CD4-positive, alpha-beta T cell treated with Interleukin-12 subunit alpha and Interleukin-12 subunit beta, for 1 hour (primary cell): Measurements from ENCODE around the gene ARL4C.

Experiments used
- DNase-seq: peaks from one replicate; pipeline ENCODE4 v3.0.0-alpha.2; 2020

ARL4C gene, protein sequence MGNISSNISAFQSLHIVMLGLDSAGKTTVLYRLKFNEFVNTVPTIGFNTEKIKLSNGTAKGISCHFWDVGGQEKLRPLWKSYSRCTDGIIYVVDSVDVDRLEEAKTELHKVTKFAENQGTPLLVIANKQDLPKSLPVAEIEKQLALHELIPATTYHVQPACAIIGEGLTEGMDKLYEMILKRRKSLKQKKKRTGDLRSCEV

DNA sequence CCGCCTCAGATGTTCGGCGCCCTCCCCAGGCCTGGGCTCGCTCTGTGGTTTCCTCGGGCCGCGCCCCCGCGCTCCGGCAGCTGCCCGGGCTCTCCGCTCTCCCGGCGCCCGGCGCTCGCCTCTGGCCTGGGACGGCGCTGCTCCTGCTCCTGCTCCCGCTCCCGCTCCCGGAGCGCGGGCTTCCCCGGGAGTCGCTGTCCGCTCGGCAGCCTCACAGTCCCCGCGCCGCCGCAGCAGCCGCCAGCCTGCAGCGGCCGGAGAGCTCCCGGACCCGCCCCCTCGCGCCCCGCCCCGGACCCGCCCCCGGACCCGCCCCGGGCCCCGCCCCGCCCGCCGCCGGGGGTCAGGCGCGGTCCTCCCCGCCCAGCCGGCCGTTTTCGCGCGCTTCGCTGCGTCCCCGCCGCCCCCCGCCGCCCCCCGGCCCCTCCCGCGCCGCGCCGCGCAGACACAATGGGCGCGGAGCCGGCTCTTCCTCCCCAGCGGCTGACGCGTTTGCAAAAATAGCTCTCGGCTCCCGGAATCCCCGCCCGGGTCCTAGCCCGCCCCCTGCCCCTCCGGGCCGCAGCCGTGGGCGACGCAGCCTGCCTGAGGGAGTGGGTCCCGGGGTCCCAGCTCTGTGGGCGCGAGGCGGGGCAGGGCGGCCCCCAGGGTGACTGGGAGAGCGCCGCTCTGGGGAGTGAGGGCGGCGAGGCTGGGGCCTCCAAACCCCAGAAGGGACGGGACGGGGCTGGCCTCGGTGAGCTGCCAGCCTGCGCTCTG is at the start of gene ARL4C:
TSS of gene ARL4C (minus strand) at position 247 of the 759 bp plus-strand sequence. CDS start 495 bp downstream, outside the sequence.
- DNase-seq = peak; percentile 79

DNA sequence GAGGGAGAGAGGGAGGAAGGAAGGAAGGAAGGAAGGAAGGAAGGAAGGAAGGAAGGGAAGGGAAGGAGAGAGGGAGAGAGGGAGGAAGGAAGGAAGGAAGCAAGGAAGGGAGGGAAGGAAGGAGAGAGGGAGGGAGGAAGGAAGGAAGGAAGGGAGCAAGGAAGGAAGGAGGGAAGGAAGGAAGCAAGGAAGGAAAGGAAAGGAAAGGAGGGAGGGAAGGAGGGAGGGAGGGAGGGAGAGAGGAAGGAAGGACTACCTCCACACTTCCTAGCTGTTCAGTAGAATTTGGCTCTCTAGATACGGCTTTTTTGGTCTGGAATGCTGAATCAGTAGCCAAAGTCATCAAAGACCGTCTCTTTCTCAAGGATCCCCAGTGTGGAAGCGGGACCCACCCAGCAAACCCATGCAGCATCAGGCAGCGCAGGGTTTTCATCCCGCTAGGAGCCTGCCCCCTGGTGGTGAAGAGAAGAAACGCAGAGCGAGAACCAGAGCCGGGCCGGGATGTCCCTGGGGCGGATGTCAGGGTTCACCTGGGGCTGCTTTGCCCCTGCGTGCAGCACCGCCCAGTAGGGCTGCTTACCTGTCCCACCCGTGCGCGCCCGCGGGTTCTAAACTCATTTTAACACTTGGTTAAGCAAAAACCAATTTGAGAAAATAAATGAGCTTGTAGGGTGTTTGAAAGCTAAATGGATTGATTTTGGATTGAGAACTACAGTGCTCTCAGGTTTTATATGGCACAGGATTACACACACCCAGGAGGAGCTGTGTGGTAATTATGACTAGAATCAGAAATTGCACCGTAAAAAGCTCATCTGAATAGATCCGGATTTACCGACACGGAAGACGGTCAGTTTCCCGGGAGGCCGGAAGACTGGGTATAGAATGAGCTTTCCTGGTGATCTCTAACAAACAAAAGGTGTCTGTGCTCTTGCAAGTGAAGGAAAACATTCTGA is 48.1 kb upstream of the ARL4C start:
- DNase-seq = peak; percentile 79

DNA sequence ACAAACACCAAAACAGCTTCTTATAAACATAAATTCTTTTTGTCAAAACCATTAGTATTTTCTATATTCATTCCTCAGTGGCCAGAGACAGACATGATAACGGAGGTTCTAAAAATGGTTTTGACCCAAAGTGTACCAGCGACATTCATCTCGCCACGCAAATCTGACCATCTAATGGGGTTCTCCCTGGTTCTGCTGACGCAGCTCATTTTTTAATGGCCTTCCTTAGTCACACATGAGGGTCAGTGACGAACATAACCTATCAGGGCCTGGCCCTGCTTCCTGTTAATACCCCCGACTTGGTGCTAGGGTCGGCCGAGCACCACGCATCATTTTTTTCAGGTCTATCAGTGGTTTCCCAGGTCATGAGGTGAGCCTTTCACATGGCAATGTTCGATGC is 45.9 kb upstream of the ARL4C start:
- no peak for DNase-seq

DNA sequence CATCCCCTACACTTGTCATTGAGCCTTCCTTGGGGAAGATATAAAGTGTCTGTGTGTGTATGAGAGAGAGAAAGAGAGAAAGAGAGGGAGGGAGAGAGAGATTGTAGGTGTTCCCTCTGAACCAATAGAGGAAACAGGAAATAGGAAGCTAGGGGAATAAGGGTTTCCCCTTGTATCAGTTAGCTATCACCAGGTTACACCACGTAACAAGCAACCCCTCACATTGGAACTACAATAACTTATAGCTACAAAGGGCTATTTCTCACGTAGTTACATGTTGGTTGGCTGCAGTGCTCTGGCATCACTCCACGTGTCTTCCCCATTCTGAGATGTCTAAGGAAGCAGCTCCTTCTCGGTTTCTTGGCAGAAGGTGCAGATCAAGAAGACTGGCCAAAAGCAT is 41.0 kb upstream of the ARL4C start:
- DNase-seq = no peak

DNA sequence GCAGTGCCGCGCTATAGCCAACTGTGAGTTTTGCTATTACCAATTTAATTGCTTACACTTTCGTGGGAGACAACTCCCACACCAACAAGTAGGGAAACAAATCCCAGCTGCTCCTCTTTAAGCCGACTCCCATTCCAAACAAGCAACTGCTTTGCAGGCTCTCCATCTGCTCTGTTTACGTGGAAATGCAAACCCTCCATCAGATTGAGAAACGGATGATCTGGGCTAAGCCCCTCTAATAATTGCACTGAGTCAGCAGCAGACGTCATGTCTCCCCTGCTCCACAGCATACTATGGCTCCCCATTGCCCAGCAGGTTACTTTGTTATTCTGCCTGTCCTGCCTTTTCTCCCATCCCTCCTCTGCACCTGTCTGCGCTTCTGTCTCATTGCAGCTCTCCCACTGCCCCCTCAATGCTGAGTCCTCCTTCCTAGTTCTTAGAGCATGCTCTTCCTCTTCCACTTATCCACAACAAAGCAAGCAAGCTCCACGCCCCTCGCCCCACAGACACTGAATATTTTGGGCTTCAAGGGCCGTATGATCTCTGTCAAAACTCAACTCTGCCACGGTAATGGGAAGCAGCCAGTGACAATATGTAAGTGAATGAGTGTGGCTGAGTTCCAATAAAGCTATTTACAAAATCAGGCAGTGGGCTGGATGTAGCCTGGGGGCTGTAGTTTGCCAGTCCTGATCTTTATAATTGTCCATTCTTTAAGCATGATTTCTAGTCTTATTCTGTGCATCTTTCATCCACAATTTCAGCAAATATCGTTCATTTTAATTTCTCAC is 39.5 kb upstream of the ARL4C start:
- no peak for DNase-seq

DNA sequence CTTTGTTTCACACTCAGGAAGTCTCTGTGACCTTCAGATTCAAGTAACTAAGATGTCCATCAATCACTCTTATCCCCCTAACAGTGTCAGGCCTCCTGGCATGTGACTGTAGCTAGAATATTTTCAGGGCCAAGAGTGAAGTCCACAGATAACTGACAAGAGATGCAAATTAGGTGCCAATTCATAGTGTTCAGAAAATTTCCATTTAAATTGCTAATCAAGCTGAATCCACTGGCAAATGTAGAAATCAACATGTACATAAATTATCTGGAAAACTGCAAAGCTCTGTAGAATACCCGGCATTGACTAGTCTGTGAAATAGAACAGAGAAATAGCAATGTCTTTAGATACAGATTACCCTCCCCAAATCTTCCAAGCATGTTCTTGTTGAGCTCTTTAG is 38.6 kb upstream of the ARL4C start:
- no peak for DNase-seq

DNA sequence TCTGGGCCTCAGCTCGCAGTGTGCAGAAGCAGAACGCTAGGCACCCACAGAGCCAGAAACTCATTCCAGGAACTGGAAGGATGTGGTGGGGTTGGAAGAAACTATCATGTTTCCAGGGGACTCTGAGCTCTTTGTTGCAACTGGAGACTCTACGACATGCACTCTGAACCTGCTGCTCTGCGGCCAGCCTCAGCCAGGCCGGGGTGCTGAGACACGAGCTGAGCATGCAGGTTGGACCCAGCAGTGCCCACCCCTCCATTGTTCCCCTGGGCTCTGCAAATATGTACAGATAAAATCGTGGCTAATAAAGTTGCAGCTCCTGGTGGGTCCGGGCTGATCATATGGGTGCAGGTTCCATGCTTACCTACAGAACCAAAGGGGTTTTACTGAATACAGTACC is 37.6 kb upstream of the ARL4C start:
- DNase-seq = no peak

DNA sequence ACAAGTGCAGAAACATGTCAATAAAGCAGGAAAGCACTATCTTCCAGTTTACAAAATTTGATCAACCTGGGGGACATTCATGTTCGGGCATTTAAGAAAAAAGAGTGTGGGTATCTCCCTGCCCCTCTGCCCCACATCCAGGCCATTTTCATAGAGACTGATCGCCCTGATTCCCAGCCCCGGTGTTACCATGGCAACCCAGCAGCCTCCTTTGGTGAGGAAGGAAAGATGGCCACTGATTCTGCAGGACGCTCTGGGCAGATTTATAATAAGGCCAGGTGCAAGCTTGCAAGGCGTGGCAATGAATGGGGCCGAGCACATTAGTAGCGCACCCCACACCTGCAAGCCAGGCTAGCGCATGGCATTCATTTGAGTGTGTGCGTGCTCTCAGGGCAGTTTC is 36.7 kb upstream of the ARL4C start:
- DNase-seq = no peak

DNA sequence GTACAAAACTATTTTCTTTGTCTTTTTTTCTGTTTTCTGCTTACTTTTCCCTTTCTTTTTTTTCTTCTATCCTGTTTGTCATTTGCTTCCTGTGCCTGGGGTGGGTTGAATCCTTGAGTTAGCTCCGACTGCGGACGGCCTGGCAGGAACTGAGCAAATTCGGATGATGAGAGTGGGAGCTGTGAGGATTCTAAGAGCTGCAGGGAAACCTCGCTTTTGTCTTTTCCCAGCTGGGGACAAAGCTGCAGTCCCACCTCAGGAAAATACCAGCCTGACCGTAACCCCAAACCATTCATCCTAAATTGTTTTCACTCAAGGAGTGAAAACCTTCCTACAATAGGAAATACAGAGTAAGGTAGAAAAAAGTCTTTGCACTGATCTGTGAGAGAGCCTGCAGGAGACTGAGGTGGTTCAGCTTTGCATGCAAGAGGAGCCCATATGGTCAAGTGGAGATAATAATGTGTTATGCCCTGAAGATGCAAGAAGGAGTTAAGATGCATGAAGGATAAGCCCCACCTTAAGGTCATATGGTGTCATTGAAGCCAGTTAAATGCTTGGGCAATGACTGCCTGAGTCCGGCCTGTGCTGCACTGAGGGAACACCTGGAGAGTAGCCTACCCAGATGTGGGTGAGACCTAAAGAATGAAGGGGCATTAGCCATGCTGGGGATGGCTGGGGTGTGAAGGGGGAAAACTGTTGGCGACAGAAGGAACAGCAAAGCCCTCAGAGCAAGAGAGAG is 31.7 kb upstream of the ARL4C start:
- DNase-seq = no peak

DNA sequence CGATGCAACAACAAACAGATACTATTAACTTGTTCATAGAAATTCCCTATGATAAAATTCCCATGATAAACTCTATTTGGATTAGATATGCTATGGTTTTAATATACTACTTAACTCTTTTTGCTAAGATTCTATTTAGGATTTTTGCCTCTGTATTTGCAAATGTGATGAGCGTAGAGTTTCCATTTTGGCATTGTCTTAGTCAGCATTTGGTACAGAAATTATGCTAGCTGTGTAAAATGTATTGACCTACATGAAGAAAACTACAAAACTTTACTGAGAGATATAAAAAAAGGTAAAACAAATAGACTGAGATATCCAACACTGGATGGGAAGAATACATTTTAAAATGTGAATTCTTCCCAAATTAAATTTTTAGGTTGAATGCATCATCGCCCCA is 29.8 kb upstream of the ARL4C start:
- no peak for DNase-seq

DNA sequence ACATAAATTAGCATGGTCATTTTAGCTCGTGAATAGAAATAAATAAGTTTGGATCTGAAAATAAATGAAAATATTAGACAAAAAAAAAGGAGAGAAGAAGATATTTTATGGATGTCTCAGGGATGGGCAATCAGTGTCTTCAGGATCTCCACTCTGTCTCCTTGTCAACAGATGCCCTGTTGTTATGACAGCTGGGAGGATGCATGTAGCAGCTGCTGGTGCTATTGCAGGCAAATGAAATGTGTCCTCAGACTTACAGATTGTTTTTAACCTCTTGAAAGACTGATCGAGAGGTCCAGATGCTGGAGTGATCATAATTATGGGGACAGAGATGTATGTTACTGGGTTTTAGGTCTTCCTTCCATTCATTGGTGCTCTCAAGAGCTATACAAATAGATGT is 24.7 kb upstream of the ARL4C start:
- DNase-seq = no peak

DNA sequence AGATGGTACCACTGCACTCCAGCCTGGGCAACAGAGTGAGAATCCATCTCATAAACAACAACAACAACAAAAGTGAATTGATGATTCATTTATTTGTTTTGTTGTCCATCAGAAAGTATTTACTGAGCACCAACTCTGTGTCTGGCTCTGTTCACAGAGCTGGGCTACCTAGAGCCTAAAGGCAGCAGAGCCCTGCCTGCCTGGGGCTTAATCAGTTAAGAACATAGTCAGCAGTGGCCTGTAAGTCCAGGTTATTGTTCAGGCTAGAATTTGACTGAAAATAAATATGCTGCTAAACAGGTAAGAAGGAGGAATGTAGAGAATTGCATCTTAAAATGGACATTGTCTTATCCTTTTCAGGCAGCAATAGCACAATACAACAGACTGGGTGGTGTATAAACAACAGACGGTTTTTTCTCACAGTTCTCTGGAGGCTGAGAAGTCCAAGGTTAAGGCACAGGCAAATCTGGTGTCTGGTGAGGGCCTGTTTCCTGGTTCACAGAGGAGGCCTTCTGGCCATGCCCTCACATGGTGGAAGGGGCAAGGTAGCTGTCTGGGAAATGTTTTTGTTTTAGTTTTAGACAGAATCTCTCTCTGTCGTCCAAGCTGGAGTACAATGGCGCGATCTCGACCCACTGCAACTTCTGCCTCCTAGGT is 22.2 kb upstream of the ARL4C start:
- no peak for DNase-seq

DNA sequence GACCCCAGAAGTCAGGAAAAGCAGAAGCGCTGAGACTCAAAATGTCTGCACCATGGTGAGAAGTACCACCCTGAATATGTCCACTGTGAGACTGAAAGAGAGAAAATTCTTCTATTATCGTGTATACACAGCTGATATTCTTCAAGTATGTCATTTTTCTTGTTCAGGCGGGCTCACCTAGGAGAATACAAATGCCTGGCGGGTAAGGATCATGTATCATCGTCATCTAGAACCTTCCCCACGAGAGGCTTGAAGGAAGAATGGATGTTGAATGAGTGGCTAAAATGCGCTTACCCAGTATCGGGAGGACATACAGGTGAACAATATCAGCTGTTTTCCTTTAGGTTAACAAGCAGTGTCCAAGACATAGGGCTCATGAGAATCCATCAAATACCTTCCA is 21.1 kb upstream of the ARL4C start:
- DNase-seq = no peak

DNA sequence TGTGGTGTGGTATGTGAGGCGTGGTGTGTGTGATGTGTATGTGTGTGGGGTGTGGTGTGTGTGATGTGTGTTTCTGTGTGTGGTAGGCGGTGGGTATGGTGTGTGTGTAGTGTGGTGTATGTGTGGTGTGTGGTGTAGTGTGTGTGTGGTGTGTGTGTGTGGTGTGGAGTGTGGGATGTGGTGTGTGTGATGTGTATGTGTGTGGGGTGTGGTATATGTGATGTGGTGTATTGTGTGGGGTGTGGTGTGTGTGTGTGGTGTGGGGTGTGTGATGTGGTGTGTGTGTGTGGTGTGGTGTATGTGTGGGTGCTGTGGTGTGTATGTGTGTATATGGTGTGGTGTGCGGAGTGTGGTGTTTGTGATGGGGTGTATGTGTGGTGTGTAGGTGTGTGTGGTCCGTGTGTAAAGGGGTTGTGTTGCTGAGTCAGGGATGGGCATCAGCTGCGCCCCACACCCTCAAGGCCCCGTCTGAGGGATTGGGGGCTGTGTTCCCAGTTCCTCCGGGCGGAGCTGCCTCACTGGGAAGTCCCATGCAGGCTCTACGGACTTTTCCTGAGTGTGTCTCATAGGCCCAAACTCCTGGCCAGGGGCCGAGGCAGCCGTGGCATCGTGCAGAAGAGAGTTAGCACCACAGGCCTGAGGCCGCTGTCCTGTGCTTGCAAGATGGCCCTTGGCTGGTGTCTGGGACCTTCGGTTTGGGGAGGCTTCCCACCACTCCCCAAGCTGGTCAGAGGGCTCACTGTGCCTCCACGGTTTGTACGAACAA is 18.2 kb upstream of the ARL4C start:
- DNase-seq = no peak

DNA sequence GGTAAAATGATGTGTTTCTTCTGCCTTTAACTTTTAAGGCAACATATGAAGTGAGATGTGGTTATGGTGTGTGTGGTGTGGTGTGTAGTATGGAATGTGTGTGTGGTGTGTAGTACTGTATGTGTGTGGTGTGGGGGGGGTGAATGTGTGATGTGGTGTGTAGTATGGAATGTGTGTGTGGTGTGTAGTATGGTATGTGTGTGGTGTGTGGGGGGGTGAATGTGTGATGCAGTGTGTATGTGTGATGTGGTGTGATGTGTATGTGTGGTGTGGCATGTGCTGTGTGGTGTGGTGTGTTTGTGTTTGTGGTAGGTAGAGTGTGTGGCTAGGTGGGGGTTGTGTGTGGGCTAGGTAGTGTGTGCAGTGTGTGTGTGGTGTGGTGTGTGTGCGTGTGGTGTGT is 17.2 kb upstream of the ARL4C start:
- no peak for DNase-seq

DNA sequence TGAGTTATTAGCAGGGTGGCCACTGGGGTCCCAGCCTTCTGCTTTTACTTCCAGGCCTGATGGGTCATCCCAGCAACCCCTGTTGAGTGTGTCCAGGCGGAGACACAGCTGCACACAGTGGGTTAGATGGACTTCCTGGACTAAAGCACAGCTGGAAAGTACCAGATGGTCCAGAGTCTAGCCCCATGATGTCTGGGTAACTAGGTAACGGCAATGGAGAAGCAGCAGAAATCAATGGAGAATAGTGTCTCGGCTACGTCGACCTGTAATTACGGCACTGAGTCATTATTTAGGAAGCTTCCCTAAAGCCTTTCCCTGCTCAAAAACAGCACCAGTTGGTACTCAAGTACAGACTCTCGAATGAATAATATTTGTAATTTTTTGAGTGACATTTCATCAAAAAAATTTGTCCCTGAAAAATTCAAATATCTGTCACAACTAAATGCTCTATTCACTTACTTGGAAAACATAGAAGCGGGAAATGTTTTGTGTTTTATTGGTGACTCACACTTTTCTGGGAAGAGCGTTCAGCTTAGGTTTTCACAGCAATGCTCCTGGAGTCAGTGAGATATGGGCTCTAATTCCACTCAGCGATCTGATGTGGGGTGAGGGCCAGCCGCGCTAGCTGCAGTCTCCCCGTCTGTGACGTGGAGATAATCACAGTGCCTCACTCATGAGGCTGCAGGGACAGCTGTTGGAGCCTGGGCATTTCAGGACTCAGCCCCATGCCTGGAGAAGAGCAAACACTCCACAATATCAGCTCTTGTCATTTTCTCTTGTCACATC is 16.2 kb upstream of the ARL4C start:
- no peak for DNase-seq

DNA sequence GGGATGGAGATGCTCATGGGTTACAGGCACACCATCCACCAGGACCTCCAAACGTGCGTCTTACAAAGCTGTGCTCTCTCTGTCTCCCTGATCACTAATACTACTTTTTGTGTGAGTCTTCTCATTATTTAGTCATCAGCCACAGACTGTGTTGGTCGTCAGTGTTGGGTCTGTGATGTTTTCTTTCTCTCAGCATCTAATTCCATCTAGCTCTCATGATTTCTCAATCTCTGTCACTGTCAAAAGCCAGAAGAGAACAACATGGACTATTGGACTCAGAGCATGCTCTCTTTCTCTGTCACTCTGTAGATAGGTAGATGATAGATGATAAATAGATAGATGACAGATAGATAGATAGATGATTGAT is 6.0 kb upstream of the ARL4C start:
- no peak for DNase-seq

DNA sequence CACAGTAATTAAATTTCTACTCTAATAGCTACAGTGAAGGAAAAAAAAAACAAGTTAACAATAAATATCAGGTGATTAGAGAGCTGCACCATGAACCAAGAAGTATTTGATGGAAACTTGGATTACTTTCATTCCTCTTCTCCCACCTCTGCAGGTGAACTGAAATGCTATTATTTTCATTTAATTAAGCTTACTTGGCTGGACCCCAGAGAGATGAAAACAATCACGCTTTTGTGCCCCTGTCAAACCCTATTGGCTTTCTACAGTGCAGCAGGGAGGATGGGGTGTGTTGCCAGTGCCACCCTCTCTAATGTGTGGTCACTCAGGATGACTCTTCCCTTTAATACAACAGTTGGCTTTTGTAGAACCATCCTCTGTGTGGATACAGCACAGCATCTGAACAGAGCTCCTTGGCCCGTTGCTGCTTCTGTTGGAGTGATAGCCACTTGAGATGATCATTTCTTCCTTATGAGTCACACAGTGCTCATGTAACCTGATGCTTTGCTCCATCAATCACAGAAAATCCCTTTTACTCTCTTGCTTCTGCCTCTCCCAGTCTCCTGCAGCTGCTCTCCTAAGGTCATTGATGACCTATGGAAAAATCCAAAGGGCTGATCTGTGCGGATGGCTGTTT is 5.5 kb upstream of the ARL4C start:
- no peak for DNase-seq

DNA sequence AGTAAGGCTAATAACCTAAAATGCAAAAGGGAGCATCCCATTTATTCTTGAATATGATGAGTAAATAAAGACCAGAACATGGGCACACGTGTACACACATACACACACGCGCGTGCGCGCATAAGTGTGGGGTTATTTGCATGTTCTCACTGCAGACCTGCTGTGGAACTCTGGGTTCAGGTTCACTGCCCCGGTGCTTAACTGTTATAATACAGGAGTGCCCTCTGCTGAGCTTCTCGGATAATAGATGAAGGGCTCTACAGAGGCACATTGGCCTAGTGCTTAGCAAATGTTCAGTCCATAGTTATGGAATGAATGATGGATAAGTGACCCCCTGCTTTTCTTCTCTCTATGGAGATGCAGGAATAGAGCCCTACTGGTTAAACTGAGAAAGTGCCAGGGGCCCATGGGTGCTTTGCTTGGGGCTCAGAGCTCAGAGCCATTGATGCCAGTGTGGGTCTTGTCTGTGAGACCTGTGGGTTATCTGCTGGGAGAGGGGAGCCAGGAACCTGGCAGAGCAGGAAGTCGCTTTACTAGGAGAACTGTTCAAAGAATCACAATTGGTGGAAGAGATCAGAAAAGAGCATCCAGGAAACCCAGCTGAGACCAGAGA is 3.6 kb upstream of the ARL4C start:
- peak; percentile 87 for DNase-seq
